ENCODE measurements around the gene SHISA4.
A peak's percentile ranks its signal among the peaks of the same experiment; 100 is the strongest.
"Not testable (repeated sequence)": the region's sequence is repeated elsewhere in the genome, so short reads cannot be mapped to it uniquely, and the experiment has no call there.

The SHISA4 gene

GRCh38 chr1:201888282-201889089 lies at the start of gene SHISA4:
SHISA4 (plus strand) TSS chr1:201888898; CDS start chr1:201888995, 97 bp downstream.
- DNase-seq: peak; percentile 31

GRCh38 chr1:201839089-201839488 lies 49.6 kb upstream of the SHISA4 start:
- not testable (repeated sequence) for DNase-seq

GRCh38 chr1:201840055-201840454 lies 48.6 kb upstream of the SHISA4 start:
- no peak for DNase-seq

- no peak for DNase-seq
Observed at GRCh38 chr1:201840490-201840889, 48.2 kb upstream of the SHISA4 start.

GRCh38 chr1:201841265-201841912 lies 47.3 kb upstream of the SHISA4 start:
- DNase-seq: no peak

GRCh38 chr1:201842472-201843027 lies 46.1 kb upstream of the SHISA4 start:
- DNase-seq: no peak

GRCh38 chr1:201845331-201846083 lies 43.2 kb upstream of the SHISA4 start:
- DNase-seq: no peak

GRCh38 chr1:201847150-201847549 lies 41.5 kb upstream of the SHISA4 start:
- no peak for DNase-seq

- no peak for DNase-seq
Observed at GRCh38 chr1:201848230-201848629, 40.5 kb upstream of the SHISA4 start.

- DNase-seq: no peak
Observed at GRCh38 chr1:201849372-201850052, 39.2 kb upstream of the SHISA4 start.

- DNase-seq: no peak
Observed at GRCh38 chr1:201850053-201850397, 38.7 kb upstream of the SHISA4 start.

- DNase-seq: no peak
Observed at GRCh38 chr1:201851949-201852348, 36.7 kb upstream of the SHISA4 start.

- not testable (repeated sequence) for DNase-seq
Observed at GRCh38 chr1:201856722-201857121, 32.0 kb upstream of the SHISA4 start.

- no peak for DNase-seq
Observed at GRCh38 chr1:201859424-201859823, 29.3 kb upstream of the SHISA4 start.

GRCh38 chr1:201861448-201861847 lies 27.2 kb upstream of the SHISA4 start:
- no peak for DNase-seq

GRCh38 chr1:201870397-201870796 lies 18.3 kb upstream of the SHISA4 start:
- no peak for DNase-seq

GRCh38 chr1:201874672-201875071 lies 14.0 kb upstream of the SHISA4 start:
- DNase-seq: no peak

GRCh38 chr1:201876148-201876818 lies 12.4 kb upstream of the SHISA4 start:
- no peak for DNase-seq

GRCh38 chr1:201877877-201878401 lies 10.8 kb upstream of the SHISA4 start:
- DNase-seq: peak; percentile 14

GRCh38 chr1:201880928-201881571 lies 7.6 kb upstream of the SHISA4 start:
- DNase-seq: no peak

- no peak for DNase-seq
Observed at GRCh38 chr1:201881617-201882016, 7.1 kb upstream of the SHISA4 start.
